Measurements from ENCODE around the gene NR1I2. TPM values are rescaled to one million over a fixed set of nuclear protein-coding genes. Genes with fewer than 3 reads are reported as not detected.

NR1I2 gene
- total RNA-seq, 4 donors from 2014 or later = not detected

GRCh38 chr3:119858957-119859356, 77.1 kb downstream of the NR1I2 start:
- intact Hi-C loops (cut with DNase I; ENCODE audit: low total_unique reads) = no loop called here
- TF ChIP-seq CTCF (IDR thresholded peaks at IDR 0.05) (no peak), POLR2A (IDR thresholded peaks at IDR 0.05) (no peak)
- no peak for DNase-seq (ENCODE audit: low spot score in 2 of 2)
- no peak overlapping the region for H3K4me3 ChIP-seq (ENCODE audit: low read depth, poor library complexity, severe bottlenecking)
- WGBS, 2 donors = 92 to 94% methylated on average over 2 of the region's 2 CpGs

- no peak overlapping the region for H3K4me3 ChIP-seq (ENCODE audit: low read depth, poor library complexity, severe bottlenecking)
- DNase-seq (ENCODE audit: low spot score in 2 of 2) = no peak
- 96 to 98% methylated on average over 2 of the region's 2 CpGs for WGBS, 2 donors
- no peak for TF ChIP-seq POLR2A (IDR thresholded peaks at IDR 0.05)
- no peak for TF ChIP-seq CTCF (IDR thresholded peaks at IDR 0.05)
- intact Hi-C loops (cut with DNase I; ENCODE audit: low total_unique reads) = no loop called here
Observed at GRCh38 chr3:119859728-119860127, 77.8 kb downstream of the NR1I2 start.

DNA sequence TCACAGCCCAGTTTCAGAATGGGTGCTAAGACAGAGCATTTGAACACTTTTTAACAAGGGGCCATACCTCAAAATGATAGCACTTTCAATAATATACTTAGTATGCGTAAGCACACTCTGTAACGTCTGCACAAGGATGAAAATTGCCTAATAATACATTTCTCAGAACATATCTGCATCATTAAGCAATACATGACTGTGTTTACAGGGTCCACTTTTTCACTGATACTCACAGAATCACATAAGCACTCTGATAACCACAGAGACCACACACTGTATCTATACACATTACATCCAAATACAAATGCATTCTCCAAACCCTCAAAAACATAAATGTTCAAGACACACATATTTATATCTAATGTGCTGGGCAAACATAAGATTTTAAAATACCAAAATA, 79.8 kb downstream of the NR1I2 start:
- H3K4me3 ChIP-seq (ENCODE audit: low read depth, poor library complexity, severe bottlenecking) = no peak overlapping the region
- no peak for DNase-seq (ENCODE audit: low spot score in 2 of 2)
- TF ChIP-seq CTCF (IDR thresholded peaks at IDR 0.05) = no peak
- no peak for TF ChIP-seq POLR2A (IDR thresholded peaks at IDR 0.05)
- WGBS, 2 donors = 97% methylated on average over 2 of the region's 2 CpGs
- intact Hi-C loops (cut with DNase I; ENCODE audit: low total_unique reads) = no loop called here

- TF ChIP-seq CTCF (IDR thresholded peaks at IDR 0.05) (no peak), POLR2A (IDR thresholded peaks at IDR 0.05) (no peak)
- WGBS, 2 donors = 88 to 96% methylated on average over 2 of the region's 2 CpGs
- H3K4me3 ChIP-seq (ENCODE audit: low read depth, poor library complexity, severe bottlenecking) = no peak overlapping the region
- intact Hi-C loops (cut with DNase I; ENCODE audit: low total_unique reads) = no loop called here
- no peak for DNase-seq (ENCODE audit: low spot score in 2 of 2)
Observed at GRCh38 chr3:119862616-119863015, 80.7 kb downstream of the NR1I2 start.

GRCh38 chr3:119864476-119864875, 82.6 kb downstream of the NR1I2 start:
- no peak for DNase-seq (ENCODE audit: low spot score in 2 of 2)
- intact Hi-C loops (cut with DNase I; ENCODE audit: low total_unique reads) = no loop called here
- TF ChIP-seq POLR2A (IDR thresholded peaks at IDR 0.05) (no peak), CTCF (IDR thresholded peaks at IDR 0.05) (no peak)
- WGBS, 2 donors = 91 to 94% methylated on average over 7 of the region's 7 CpGs
- no peak overlapping the region for H3K4me3 ChIP-seq (ENCODE audit: low read depth, poor library complexity, severe bottlenecking)

Other genes with a start within 250 kb of the NR1I2 start
- not detected for gene CD80, start 222.5 kb upstream of the NR1I2 start, total RNA-seq
- gene ADPRH, start 202.6 kb upstream of the NR1I2 start, total RNA-seq = 1 to 10 TPM; 1.1 to 3.6 (median 2.1) TPM
- 1 to 10 TPM in 1 of 4 donors, under 1 TPM in 3; 0.34 to 2.6 (median 0.82) TPM for gene PLA1A, start 184.2 kb upstream of the NR1I2 start, total RNA-seq
- gene POPDC2, start 121.5 kb upstream of the NR1I2 start, total RNA-seq = 1 to 10 TPM in 3 of 4 donors, under 1 TPM in 1; 0.97 to 1.9 (median 1.3) TPM
- gene COX17, start 104.7 kb upstream of the NR1I2 start, total RNA-seq = 10 to 100 TPM; 16.2 to 43.1 (median 29.9) TPM
- 1 to 10 TPM in 3 of 4 donors, under 1 TPM in 1; 0.91 to 5.1 (median 1.7) TPM for gene CFAP91, start 79.1 kb upstream of the NR1I2 start, total RNA-seq

All from lower leg skin (tissue), 4 donors.